HPDE6-E6E7 (cell line): ENCODE measurements around the gene CNTN5.

Experiments
- DNase-seq: peaks from one replicate; pipeline ENCODE4 v3.0.0; 2011; ENCODE audit warnings: missing footprints; ENCODE audit errors: extremely low spot score

The CNTN5 gene

GRCh38 chr11:100315946-100316345 lies 1295.2 kb downstream of the CNTN5 start:
- DNase-seq: no peak

DNA sequence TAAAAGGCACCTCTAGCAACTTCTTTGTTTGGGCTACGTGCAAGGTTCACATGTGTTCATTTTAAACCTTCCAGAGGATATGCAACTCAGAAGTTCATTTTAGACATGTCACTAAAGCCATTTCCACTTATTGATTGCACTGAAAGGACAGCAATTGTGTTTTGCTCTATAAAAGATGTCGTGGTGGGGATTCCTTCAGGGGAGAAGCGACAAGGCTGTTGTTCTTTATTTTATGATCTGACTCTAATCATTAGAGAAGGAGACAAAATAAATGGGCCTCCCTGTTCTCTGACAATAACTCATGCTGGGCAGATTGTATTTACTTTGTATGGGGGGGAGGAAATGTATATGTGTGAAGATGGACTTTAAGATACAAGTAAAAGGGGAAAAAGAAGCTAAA lies 1296.2 kb downstream of the CNTN5 start:
- DNase-seq: no peak

DNA sequence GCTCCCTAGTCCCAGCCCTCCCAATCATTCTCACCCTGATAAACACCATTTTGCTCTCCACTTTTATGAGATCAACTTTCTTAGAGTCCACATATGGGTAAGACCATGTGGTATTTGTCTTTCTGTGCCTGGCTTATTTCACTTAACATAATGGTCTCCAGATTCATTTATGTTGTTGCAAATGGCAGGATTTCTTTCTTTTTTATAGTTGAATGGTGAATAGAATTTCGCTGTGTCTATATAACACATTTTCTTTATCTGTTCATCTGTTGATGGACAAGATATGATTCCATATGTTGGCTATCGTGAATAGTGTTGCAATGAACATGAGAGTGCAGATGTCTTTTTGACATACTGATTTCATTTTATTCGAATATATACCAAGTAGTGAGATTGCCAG lies 1298.9 kb downstream of the CNTN5 start:
- DNase-seq: no peak

- peak; percentile 46 for DNase-seq
These were observed 1308.0 kb downstream of the CNTN5 start for GRCh38 chr11:100328626-100329340.

DNA sequence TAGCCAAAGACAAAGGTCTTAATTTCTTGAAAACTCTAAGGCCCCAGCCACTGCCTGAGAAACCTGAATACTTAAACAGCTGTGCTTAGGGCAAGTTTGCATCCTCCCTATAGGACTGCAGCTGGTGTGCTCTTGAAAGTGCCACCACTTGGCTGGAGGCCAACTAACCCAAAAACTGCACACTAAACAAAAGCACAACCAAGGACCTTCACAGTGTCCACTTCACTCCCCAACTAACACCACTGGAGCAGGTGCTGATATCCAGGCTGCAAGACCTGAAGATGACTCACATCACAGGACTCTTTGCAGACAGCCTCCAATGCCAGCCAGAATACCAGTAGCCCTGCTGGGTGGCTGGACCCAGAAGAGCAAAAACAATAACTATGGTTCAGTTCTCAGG lies 1308.6 kb downstream of the CNTN5 start:
- no peak for DNase-seq

- no peak for DNase-seq
These were observed 1316.1 kb downstream of the CNTN5 start for GRCh38 chr11:100336873-100337272.

GRCh38 chr11:100338144-100338840 lies 1317.5 kb downstream of the CNTN5 start:
- DNase-seq: no peak

- DNase-seq: no peak
These were observed 1319.9 kb downstream of the CNTN5 start for GRCh38 chr11:100340466-100341319.

DNA sequence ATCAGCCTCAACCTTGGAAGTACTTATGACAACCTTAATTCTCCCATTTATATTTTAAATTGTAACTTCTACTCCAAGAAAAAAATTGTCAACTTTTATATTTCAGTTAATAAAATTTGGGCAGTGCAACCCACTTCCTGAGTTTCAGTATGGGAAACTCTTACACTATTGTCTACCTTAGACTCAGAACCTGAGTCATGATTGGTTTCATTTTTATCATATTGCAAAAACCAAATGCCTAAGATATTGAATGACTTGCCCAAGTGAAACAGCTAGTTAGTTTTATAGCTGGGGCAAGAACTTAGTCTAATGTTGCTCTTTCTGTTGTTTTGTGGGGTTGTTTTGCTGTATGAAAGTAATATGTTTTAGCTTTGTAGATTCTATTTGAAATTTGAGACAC lies 1332.3 kb downstream of the CNTN5 start:
- no peak for DNase-seq

GRCh38 chr11:100354736-100355135 lies 1334.0 kb downstream of the CNTN5 start:
- peak; percentile 7 for DNase-seq

DNA sequence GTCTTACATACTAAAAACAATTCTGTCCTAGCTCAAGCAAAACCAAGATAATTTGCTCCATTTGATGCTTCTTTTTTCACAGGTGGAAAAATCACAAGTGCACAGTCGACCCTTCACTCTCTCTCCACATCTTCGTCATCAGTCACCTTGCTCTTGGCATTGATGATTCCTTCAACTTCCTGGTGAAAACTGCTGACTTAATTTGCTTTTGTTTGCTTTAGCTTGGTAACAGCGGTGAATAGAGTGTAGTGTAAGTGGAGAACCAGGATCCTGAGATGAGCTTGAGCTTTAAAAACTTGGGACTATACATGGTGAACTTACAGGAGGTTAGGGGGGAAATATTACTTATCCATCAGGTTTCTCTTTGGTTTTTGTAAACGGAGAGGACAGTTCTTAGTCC lies 1335.3 kb downstream of the CNTN5 start:
- no peak for DNase-seq

DNA sequence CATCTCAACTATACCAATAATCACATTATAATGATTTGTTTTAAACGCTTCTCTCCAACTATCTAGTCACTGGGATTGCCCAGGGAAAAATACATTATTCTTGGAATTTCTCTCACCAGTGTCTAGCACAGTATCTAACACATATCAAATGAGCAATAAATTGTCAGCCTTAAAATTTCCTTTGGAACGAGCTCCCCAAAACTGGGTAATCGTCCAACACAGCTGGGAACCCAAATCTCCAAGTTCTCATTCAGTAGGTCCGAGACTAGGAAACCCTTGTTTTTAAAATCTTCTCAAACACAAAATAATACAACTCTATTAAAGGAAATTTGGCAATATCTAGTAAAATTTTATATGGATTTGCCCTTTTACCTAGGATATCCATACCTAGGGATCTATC lies 1338.5 kb downstream of the CNTN5 start:
- DNase-seq: no peak

GRCh38 chr11:100367892-100368291 lies 1347.1 kb downstream of the CNTN5 start:
- DNase-seq: no peak

DNA sequence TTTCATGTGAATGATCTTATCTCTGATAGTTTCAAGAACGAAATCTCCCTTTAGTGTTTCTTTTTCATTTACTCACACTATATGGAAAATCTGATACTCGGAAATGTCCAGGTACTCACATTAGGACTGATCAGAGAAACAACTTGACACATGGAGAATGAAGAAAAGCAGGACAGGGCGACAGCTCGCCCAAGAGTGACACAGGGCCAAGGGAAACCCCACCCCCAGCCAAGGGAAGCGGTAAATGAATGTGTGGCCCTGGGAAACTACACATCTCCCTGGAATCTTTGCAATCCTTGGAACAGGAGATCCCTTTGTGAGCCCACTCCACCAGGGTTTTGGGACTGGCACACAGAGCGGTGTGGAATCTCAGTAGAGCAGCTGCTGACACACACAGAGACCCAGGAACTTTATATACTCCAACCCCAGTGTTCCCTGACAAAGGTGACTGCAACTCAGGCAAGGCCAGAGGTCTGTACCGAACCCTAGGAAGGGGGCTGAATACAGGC lies 1362.7 kb downstream of the CNTN5 start:
- no peak for DNase-seq

GRCh38 chr11:100396266-100396665 lies 1375.5 kb downstream of the CNTN5 start:
- no peak for DNase-seq

DNA sequence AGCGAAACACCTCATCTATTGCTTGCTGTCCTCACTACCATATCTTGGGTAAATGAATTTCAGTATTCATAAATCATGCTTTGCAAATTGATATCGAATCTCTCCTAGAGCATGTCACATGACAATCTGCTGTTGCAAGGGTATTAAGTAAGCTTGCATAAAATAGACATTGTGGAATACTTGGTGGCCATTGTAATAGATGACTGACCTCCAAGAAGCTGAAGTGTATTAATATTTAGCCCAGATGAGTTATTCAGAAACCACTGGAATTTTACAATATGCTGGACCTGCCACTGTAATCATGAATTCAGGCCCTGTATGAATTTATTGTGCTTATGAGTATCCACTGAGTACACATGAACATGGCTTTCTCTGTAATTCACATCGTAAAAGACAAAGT lies 1376.7 kb downstream of the CNTN5 start:
- DNase-seq: no peak

DNA sequence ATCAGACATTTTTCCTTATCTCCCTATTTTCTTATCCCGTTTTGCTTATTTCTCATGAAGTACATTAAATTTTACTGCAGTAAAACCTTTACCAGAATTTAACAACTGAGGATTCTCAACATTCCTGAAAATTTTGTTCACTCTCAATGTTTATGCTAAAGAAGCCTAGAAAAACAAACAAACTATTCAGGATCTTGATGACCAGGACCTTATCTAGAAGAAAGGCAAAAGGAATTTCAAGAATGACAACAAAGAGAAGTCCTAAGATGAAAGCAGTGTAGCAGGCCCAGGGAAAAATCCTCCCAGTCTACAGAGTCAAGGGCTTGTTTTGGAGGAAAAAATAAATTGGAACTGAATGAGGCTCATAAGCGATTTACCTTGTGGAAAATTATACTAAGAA lies 1383.1 kb downstream of the CNTN5 start:
- DNase-seq: no peak

- no peak for DNase-seq
These were observed 1384.2 kb downstream of the CNTN5 start for GRCh38 chr11:100404907-100405306.
